ENCODE measurements around the gene SAV1.

Gene SAV1

DNA sequence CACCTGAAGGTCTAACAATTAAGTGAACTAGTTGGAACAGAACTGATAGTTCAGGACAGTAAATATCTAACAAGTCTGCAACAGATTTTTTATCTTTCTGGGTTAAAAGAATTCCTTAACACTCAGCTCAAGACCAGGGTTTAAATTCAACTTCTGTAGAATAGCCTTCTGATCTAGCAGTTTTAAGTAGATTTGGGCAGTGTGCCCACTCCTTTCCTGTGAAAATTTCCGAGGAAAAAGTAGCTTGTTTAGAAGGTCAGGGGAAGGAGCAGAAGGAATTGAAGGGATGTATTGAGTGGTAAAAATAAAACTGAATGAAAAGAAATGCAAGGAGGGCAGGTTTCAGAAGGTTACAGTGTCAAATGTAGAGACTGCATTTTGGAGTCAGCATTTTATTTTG is 62.3 kb downstream of the SAV1 start:
- no peak for DNase-seq

DNA sequence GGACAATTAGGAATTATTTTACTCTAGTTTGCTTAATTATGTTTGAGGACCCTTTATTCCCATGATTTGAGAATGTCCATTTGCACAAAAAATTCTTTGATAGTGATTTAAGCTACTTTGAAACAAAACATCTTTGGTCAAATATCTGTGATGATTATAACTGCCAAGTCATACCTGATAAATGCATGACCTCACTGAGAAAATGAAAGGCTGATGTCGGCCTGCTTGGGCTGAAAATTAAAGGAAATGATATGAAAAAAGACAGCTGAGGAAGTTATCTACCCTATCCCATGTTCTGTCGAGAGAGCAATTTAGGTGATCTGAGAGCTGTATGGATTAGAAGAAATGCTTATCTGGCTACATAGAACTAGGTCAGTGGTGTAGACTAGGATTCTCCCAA is 64.5 kb downstream of the SAV1 start:
- DNase-seq = no peak

DNA sequence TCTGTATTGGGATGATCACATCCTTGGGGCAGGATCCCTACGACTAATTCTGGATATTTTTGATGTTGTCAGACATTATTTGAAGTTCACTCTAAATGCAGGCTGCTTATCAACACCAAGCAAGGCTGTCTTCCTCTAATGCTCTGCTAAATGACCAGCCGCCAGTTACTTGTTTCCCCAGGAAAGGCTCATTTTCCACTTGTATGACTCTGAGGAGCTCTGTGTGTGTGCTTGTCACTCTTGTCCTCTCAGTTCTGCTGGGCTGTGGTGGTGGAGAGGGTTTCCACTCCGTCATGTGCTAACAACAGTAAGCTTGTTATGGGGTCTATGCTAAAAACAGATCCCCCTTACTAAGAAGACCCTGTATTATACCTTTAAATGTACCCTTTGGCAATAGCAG is 66.1 kb downstream of the SAV1 start:
- DNase-seq = no peak

DNA sequence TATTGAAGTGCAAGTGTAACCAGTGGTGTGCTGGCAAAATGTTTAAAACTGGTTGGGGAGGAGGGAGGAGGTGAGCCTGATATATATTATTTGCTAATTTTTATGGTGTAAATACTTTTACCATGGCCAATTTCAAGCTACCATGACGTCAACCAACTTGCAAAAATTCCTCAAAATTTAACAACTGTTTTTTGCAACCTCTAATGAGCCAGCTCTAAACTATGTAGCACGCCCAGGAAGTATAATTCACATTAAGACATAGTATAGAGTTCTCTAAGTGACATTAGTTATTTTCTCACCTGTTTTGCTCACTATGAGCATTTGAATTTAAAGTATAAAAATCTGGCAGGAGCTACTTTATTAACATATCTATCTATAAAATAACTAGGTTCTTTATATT is 66.7 kb downstream of the SAV1 start:
- no peak for DNase-seq

DNA sequence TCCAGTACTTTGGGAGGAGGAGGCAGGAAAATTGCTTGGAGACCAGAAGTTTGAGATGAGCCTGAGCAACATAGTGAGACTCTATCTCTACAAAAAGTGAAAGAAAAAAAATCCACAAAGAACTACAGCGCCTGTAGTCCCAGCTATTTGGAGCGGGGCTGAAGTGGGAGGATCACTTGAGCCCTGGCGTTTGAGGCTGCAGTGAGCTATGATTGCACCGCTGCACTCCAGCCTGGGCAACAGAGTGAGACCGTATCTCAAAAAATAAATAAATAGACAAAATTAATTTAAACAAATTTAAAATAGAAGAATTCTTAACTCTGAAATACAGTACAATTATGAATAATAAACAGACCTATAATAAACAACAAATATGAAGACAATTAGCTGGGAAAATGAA is 67.3 kb downstream of the SAV1 start:
- DNase-seq = no peak

DNA sequence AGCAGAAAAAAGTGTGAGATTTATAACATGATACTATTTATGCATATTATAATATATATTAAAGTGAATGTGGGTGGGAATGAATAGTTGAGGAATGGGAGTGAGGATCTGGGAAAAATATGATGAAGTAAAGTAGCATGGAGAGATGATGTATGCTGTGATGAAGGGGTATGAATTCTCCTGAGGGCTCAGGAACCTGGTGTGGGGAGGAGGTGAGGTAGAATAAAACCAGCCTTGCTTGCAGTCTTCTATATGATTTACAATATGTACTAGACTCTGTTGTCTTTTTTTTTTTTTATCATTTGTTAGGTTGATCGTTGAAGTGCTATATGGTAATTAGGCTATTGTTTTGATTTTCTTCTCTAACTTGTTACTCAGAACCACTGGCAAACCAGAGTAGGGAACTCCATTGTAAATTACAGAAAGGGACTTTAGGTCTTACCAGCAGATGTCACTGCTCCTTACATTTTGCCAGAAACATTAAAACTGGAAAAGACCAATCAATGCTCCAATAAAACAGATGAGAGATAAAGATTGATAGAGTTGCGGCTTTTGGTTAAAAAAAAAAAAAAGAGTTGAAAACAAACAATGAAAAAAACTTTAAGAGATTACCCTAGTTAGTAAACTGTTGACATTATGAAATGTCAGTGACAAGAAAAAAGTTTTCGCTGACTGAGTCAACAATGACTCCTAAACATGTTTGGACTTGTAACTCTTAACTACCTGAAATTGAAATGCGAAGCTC is 68.2 kb downstream of the SAV1 start:
- DNase-seq = no peak

DNA sequence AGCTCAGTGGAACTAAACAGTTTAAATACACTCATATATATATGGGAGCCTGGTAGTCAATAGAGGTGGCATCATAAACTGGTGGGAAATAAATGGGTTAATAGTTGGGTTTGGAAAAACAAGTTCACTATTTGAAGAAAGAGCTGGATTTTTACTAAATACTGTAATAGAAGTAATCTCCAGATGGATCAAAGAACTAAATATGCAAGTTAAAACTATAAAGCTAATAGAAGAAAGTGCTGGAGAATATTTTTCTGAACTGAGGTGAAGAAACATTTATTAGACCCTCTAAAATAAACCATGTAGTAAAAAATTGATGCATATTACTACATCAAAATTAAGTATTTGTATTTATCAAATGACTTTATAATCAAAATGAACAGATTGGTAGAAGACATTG is 69.3 kb downstream of the SAV1 start:
- no peak for DNase-seq

DNA sequence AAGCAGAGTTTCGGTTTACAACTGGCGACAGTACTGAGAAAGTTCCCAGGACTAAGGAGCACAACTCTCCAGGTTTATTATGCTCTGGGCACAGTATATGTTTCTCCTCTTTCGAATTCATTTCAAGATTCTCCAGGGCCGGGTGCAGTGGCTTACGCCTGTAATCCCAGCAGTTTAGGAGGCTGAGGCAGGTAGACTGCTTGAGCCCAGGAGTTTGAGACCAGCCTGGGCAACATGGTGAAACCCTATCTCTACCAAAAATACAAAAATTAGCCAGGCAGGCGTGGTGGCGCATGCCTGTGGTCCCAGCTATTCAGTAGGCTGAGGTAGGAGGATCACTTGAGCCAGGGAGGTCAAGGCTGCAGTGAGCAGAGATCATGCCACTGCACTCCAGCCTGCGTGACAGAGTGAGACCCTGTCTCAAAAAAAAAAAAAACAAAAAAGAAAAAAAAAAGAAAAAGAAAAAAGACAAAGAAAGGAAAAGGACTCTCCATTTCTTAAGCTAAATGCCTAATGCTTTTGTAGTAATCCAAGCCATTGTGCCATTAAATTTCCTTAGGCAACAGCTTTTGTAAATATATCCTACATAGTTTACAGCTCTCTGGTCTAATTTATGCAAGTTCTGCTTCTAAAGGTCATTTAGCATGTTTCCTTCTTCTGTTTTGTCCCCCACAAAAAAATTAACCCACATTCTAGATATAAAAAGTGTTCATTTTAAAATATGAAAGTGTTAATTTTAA is 73.4 kb downstream of the SAV1 start:
- DNase-seq = no peak

DNA sequence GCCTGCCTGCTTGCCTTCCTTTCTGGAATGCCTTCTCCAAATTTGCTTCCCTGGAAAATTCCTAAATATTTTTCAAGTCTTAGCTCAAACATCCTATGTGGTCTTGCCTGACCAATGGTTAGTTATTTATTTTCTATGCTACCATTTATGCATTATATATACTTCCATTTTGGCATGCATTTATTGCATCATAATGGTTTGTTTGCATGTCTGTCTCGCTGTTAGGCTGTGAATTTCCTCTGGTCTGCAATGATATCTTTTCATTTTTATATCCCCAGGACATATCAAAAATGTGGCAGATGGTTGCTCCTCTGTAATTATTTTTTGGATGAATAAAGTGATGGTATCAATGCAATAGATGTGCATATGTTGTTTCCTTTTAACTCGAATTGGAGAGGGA is 77.6 kb downstream of the SAV1 start:
- no peak for DNase-seq

All from NCI-H187 (cell line).